GM12892 (cell line): ENCODE data around the gene ZFHX3.

Source experiments
- POLR2A ChIP-seq: IDR thresholded peaks from 2 replicates; pipeline ENCODE4 v1.6.1; 2011; ENCODE audit warnings: low read depth, low read length, control low read depth
- POLR2AphosphoS5 ChIP-seq: IDR thresholded peaks from 2 replicates; pipeline ENCODE4 v1.6.1; 2011; ENCODE audit warnings: low read depth, low read length, control low read depth
- TAF1 ChIP-seq: IDR thresholded peaks from 2 replicates; pipeline ENCODE4 v1.6.1; 2011; ENCODE audit warnings: low read depth, mild to moderate bottlenecking, control low read depth, low read length, borderline replicate concordance

- TF ChIP-seq POLR2A (no peak), POLR2AphosphoS5 (no peak), TAF1 (no peak)
Measured at GRCh38 chr16:72873044-72873443, 174.9 kb downstream of the ZFHX3 start.
